Embryonic facial prominence (tissue), 1 donor: ENCODE data around the gene C22orf23.

Experiments used
- DNase-seq: peaks from one replicate; pipeline ENCODE4 v3.0.0-alpha.2; 2016; ENCODE audit errors: extremely low spot score

The C22orf23 gene

DNA sequence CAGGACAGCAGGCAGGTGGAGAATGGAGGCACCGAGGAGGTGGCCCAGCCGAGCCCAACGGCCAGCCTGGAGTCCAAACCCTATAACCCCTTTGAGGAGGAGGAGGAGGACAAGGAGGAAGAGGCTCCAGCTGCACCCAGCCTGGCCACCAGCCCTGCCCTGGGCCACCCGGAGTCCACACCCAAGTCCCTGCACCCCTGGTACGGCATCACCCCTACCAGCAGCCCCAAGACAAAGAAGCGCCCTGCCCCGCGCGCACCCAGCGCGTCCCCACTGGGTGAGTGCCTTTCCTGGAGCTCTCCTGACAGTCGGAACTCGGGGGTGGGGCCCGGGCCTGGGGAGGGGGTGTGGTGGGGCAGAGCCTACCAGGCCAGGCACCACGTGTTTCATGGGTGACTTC is 27.6 kb downstream of the C22orf23 start:
- DNase-seq, result no peak

DNA sequence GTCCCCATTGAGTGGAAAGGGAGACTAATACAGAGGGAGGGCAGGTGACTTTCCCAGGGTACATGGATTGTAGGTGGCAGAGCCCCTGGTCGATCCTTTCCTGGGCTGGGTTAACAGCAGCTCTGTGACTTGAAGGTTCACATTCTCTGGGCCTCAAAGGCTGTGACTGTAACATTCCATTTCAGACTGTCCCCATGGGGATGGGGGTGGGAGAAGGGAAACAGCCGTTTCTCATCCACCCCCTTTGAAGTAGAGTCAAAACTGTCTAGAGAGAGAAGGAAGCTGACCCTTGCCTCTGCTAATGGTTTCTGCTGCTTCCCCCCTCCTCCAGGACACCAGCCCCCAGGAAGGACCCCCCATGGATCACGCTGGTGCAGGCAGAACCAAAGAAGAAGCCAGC is 28.1 kb downstream of the C22orf23 start:
- DNase-seq, result no peak

DNA sequence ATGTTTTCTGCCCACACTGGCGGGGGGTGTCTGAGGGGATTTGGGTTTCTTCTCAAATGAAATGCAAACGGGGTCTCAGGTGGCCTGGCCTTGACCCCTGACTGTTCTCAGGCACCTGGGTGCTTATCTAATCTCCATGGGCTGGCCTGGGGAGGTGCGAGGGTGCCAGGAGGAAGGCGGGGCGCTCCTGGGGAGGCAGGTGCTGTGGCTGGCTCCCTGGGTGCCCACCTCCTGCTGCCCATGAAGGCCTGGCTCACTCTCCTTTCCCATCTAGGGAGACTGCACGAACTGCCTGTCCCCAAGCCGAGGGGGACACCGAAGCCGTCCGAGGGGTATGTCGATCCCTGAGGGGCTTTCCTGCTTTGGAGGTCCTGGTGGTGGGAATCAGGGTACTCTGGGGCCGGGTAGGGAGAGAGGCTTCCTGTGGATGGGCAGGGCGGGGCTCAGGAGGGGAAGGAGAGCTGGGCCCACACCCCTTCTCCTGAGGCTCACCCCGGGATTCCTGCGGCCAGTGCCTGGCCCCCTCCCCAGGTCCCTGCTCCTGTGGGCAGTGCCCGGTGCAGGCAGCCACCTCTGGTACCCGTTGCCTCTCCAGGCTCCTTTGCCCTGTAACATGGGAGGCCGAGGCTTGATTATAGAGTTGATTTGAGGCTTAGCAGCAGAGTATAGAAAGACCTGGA is 28.9 kb downstream of the C22orf23 start:
- no peak for DNase-seq

DNA sequence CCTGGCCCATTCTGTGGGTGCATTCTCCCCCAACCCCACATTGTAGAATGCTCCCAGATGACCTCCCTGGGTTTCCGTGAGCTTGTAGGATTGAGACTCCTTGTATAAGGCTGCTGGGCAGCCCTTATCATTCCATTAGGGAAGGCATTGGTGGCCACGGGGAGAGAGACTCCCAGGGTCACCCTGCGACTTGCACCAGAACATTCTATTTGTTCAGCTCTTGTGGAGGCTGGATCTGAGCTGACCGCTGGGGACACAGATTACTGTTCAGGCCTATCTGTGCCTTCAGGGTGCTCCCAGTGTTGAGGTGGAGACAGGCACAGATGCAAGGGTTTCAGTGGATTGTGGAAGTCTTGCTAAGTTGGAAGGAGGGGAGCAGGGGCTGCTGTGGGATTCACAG is 29.5 kb downstream of the C22orf23 start:
- DNase-seq, result no peak

DNA sequence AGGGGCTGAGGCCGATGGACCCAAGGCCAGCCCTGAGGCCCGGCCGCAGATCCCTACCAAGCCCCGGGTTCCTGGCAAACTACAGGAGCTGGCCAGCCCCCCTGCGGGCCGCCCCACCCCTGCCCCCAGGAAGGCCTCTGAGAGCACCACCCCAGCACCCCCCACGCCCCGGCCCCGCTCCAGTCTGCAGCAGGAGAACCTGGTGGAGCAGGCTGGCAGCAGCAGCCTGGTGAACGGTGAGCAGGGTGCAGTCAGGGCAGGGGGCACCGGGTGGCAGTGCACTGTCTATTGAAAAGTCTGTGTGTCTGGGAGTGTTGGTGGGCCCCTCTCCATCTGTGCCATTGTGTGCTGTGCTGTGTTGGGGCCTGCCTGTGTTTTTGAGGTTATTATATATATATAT is 31.2 kb downstream of the C22orf23 start:
- no peak for DNase-seq

DNA sequence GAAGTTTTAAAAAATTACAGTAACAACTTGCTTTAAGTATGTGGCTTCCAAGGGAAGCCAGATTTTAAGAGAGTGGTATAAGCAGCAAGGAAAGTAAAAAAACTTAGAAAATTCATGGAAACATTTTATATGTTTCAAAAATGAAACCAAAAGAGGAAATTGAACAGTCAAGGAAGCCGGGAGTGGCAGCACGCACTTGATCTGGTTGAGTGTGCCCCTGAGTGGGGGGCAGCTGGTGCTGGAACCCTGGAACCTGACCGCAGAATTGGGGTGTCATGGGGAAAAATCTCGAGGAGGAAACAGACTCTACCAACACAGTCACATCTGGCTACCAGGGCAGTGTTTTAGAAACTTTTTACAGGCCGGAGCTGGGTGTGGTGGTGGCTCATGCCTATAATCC is 33.3 kb downstream of the C22orf23 start:
- DNase-seq, result no peak

DNA sequence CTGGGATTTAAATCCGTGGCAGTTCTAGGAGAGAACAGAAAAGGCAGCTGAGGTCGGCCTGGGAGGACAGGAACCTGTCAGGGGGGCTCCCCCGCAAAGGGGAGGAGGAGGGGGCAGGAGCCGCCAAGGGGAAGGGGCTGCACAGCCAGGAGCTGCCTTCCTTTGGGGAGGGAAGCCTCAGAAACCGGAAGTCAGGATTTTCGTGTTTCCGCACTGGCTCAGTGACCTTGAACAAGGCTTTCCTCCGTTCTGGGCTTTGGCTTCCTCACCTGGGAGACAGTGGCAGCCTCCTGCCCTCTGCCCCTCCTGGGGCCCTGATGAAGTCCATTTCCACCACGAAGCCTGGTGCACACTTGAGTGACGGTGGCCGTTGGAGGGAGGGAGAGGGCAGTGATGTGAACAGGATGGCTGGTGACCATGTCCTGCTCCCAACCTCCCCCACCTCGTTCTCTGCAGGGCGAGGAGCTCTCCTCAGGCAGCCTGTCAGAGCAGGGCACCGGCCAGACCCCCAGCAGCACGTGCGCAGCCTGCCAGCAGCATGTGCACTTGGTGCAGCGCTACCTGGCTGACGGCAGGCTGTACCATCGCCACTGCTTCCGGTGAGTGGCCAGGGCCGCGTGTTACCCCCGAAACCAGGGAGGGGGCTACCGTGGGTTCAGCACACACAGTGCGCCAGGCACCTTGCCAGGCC is 34.7 kb downstream of the C22orf23 start:
- no peak for DNase-seq

DNA sequence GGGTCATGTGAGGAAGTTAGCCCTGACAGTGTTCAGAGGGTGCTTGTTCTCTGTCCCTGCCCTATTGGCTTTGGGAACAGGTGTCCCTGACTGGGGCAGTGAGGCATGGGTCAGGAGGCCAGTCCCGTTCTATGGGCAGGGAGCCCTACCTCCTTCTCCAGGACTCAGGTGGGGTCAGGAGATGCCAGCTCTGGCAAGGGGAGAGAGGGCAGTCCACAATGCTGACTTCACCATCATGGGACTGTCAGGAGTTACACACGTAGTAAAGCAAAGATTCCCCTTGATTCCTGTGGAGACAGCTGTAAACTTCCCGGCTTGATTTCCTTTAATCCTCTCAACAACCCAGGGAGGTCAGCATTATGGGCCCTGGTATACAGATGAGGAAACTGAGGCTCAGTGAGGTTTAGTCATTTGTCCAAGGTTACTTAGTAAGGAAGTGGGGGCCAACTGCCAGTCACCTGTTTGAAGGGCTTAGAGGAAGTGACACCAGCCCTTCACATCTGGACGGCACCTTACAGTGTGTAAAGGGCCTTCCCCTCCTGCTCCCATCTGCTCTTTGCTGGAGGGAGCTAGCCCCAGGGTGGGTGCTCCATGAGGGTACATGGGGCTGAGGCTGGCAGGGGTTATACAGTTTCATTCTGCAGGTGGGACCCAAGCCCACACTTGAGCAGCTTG is 35.4 kb downstream of the C22orf23 start:
- no peak for DNase-seq

DNA sequence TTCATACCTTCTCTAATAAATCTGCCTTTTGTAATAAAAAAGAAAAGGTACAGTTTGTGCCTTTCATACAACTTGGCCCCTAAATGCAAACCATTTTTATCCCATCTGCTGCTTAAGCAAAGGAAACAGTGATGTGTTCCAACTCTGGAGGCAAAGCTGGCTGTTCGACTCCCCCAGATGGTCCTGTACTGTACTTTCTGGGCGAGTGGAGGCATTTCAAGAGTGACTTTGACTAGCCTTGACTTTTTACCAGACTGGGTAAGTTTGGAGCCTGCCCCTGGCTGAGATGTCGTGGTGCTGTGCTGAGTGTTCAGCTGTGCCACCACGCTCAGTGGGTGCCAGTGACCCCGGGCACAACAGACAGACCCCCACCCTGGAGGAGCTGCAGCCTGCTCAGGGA is 37.1 kb downstream of the C22orf23 start:
- DNase-seq, result no peak

DNA sequence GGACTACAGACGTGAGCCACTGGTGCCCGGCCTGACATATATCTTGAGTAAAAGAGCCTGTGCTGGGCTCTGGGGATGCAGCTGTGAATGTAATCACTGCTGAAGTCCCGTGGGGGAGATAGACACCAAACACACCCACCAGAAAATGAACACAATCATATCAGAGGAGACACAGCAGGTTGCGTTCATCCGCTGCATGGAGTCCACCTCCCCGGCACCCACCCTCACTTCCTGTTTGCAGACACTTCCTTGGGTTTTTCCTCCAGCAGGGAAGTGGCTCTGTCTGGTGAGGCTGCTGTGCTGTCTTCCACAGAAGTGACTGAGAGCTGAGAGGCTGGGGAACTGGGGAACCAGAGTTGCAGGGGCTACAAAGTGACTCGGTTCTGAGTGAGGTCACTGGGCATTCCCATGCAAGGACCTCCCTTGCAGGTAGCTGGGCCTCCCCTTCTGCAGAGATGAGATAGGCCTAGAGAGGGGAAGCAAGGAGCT is 40.1 kb downstream of the C22orf23 start:
- DNase-seq, result no peak

DNA sequence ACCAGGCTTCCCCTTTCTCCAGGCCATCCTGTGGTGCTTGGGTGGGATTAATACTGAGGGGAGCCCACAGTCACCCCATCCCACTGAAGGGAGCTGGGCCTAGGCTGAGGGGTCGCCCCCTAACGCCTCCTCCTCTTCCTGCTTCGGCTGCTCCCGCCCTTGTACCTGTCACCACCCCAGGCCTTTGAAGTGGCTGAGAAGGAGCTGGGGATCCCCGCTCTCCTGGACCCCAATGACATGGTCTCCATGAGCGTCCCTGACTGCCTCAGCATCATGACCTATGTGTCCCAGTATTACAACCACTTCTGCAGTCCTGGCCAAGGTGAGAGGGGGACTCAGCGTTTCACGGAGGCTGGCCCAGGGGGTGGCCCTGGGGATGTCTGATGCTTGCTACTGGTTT is 41.2 kb downstream of the C22orf23 start:
- DNase-seq, result no peak

DNA sequence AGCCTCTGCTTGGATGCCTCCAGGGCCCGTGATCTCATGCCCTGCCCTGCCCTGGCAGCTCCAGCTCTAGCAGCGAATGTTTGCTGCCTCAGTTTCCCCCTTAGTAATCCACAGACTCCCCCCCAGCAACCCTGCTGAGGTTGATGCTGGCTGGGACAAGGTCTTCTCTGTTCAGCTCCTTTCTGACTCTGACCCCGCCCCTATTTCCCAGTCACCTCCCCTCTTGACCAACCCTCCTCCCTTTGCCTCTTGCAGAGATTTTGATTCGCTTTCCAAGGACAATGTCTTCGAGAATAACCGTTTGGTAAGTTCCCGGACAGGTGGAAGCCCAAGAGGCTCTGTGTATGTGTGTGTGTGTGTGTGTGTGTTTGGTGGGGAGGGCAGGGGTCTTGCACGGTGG is 41.7 kb downstream of the C22orf23 start:
- no peak for DNase-seq

DNA sequence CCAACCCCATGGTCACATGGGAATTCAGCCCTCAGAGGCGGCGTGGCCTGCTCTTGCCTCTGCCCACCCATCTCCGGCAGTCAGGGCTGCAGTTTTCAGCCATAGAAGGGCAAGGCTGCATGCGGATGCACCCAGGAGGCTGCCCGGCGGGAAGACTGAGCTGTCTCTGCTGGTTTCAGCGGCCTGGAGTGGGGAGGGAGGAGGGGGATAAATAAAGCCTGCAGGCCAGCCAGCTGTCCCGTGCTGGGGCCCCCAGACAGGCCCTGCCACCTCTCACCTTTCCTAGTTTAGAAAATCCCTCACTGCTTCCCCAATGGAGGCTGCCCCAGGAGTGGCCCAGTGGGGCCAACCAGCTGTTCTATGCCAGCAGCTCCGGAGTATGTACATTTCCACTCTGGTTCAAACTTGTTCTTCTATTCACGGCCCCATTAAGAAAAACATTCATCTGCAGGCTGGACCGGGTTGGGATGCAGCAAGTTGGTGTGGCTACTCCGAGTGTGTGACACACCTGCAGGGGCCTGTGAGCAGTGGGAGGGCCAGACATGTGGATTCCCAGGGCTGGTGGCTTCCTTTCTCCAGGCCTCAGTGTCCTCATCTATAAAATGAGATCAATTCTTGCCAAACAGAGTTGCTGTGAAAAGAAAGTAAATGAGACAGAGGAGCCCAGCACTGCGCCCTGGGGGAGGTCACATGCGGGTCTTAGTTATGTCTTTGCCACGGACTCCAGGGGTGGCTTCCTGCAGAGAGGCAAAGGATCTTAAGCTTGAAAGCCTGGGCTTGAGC is 42.3 kb downstream of the C22orf23 start:
- no peak for DNase-seq

DNA sequence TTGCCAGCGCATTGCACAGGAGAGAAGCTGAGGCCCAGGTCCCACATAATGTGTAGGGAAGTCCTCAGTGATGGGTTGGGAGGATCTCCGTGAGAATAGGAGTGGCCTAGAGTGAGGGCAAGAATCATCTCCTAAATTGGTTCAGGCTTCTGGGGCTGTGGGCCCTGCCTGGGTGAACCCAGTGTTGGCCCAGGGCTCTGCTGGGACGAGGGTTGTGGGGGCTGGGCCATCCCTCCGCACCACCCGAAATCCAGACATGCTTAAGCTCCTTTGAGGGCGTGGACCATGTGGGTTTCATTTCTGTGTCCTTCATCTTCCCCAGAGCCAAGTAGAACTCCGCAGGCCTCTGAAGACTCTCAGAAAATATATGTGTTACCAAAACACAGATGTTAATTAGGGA is 43.6 kb downstream of the C22orf23 start:
- no peak for DNase-seq

DNA sequence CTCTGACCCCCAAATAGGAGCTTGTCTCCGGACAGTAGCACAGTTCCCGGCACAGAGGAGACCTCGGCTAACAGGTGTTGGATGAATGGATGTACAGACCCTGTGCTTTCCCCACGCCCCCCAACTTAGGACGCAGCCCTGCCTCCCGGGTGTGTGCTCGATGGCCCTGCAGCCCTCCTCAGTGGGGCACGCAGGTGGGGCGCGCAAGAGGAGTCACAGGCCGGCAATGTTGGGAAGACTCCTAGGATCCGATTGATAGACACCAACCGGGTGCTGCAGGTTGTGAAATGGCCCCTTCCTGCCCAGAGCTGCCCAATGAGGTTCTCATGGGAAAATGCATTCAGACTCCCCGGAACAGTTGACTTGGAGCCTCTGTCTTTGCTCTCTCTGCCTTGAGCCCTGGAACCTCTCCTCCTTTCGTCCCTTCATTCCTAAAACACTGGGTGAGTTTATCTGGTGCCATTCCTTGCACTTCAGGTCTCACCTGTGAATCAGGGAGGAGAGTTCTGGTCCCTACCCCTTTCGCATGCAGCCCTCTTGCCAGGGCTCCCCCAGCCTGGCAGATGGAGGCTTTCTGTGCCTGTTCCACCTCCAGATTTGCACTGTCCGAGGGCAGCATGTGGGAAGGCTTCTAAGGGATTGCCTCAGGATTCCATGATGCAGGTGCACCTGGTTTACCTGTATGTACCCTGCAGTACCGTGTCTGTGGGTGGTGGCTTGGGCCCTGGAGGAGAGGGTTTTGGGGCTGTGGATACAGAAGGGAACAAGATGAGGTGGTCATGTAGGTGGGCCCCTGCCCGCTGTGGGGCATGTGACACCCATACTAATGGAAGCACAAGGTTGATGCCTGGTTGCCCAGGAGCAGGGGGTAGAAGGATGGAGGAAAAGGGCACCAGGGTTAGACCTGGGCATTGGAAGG is 46.1 kb downstream of the C22orf23 start:
- DNase-seq, result no peak

DNA sequence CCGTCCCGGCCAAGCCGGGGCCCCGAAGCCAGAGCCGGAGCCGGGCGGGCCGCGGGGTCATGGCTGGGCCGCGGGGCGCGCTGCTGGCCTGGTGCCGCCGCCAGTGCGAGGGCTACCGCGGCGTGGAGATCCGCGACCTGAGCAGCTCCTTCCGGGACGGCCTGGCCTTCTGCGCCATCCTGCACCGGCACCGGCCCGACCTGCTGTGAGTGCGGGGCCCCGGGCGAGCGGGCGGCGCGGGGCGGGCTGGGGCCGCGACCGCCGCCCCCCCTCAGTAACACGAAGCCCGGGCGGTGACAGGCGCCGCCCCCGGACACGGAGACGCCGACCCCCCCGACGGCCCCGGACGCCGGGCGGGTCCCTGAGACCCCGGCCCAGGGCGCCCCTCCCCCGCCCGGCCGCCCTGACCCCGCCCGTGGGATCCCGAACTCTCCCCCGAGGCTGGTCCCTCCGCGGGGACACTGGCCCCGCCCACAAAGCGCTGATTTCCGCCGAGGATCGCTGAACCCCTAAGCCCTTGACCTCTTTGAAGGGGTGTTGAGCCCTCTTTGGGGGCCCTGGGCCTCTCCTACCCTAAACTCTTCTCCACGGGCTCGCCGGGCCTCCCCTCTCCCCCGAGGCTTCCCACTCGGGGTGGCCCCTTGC is 46.9 kb downstream of the C22orf23 start:
- DNase-seq, result no peak

DNA sequence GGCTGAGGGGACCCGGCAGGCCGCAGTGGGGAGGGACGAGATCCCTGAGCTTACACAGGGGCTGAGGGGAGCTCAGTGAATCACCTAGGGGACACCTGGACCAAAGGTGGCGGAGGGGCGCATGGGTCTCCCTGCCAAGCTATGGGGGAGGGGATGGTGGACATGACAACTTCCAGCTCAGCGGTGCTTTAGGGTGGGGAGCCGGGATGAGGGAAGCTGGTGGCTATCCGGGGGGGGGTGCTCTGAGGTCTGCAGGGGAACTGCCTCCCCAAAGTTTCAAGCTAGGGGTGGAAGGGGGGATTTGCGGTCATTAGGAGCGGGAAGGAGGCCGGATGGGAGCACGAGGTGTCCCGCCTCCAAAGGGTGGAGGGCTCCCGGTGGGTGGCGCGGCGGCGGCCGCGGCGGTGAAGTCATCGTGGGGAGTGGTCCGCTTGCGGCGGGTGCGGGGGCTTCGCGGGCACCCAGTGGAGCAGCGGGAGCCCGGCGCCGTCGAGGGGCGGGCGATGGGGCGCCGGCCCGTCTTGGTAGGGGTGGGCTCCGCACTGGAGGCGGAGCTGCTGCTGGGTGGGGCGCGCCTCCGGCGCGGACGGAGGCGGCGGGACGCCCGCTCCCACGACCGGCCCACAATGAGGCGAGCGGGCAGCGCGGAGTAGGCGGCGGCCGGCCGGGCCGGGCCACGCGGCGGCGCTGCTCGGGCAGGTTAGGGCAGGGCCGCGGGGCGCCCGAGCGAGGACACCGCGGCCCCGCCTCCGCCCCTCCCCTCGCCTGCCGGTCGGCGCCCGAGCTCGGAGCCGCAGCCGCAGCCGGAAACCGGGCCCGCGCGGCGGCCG is 47.7 kb downstream of the C22orf23 start, which contains the start of gene MICALL1:
Gene MICALL1, plus strand, starts transcription at position 764 of the 830 bp plus-strand sequence. CDS start 126 bp downstream, outside the sequence.
- peak; percentile 26 for DNase-seq

DNA sequence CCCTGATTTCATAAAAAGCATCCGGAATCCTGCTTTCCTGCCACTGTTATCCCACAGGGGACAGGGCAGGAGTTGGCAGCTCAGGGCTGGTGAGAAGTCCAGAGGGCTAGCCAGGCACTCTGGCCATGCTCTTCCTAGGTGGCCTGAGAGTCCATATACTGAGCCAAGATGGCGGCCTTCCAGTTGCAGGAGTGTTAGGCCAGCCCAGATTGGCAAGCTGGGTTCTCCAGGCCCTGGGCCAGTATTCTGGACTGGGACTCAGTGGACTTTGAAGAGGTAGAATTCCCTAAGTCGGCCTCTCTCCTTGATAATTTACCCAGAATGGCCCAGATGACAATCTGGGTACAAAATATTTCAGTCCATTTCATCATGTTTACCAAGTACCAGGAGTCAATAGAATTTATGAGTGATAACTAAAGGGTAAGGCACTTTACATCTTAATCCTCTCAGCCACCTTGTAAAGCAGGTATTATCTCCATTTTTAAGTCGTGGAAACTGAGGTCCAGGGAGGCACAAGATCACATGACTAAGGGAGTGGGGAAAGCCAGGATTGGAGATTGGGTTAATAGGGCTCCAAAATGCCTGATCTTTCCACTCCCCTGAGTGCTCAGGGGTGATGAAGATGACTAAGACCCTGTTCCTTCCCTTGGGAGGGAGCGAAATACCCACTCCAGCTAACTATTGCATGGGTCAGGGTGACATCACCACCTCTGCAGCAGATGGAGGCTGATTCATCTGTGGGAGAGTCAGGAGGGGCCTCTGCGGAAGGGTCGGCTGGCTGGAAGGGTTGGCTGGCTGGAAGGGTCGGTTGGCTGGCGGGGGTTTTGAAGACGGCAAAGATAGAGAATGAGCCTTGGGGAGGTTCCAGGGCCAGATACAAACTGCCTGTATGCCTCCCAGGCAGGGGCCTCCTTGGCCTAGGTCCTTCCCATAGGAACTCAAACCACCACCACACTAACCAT is 48.5 kb downstream of the C22orf23 start:
- no peak for DNase-seq
